Stimulated activated naive B cell treated with anti-CD40 and anti-IgM and Interleukin-4, amounts not matched to agents 10 μg/mL and 1 μg/mL and 100 μg/mL, for 72 hours (primary cell): ENCODE results near the gene NUBP2.

ENCODE experiments used
- ATAC-seq, 2 donors: fragments of 150-1000 bp; cut with Tn5 transposase; replicated peaks; 2 replicates each; pipeline ENCODE4 v1.10.0; 2021; ENCODE audit warnings: moderate library complexity in 1 of 2
- DNase-seq: peaks from one replicate; pipeline ENCODE4 v3.0.0; 2021
- H3K27ac Mint-ChIP-seq: one replicate; pipeline ENCODE4 v1.8.0; 2022; ENCODE audit warnings: mild to moderate bottlenecking, mixed read lengths
- H3K27me3 Mint-ChIP-seq, 2 donors: one replicate each; pipeline ENCODE4 v1.8.0; 2022; ENCODE audit warnings: mixed read lengths in 2 of 2
- H3K36me3 Mint-ChIP-seq, 2 donors: one replicate each; pipeline ENCODE4 v1.8.0; 2022; ENCODE audit warnings: mixed read lengths in 2 of 2, mild to moderate bottlenecking in 1 of 2
- H3K4me1 Mint-ChIP-seq, 2 donors: one replicate each; pipeline ENCODE4 v1.8.0; 2022; ENCODE audit warnings: mixed read lengths in 2 of 2, mild to moderate bottlenecking in 1 of 2
- H3K4me3 Mint-ChIP-seq, 2 donors: one replicate each; pipeline ENCODE4 v1.8.0; 2022; ENCODE audit warnings: mild to moderate bottlenecking in 2 of 2, mixed read lengths in 2 of 2, moderate library complexity in 1 of 2
- H3K9me3 Mint-ChIP-seq, 2 donors: one replicate each; pipeline ENCODE4 v1.8.0; 2022; ENCODE audit warnings: mixed read lengths in 2 of 2, mild to moderate bottlenecking in 1 of 2

The NUBP2 gene

GRCh38 chr16:1780677-1781072 is 2.1 kb upstream of the NUBP2 start:
- Mint-ChIP-seq H3K27ac (no peak overlapping the region), H3K4me3 (no peak overlapping the region)

GRCh38 chr16:1781254-1781653 is 1.5 kb upstream of the NUBP2 start:
- no peaks in the 10 kb centered on the region for H3K27me3 Mint-ChIP-seq
- peaks cover 15 to 39% of the 10 kb centered on the region in 2 donors for H3K4me1 Mint-ChIP-seq
- peaks cover 9 to 14% of the 10 kb centered on the region in 2 donors for H3K36me3 Mint-ChIP-seq
- no peaks in the 10 kb centered on the region for H3K9me3 Mint-ChIP-seq
- H3K4me3 Mint-ChIP-seq: peak overlapping the region; percentile 88 to 96
- ATAC-seq: no peak
- H3K27ac Mint-ChIP-seq: peak overlapping the region; percentile 94
- DNase-seq: no peak

More at GRCh38 chr16:1780677-1781072, 2.1 kb upstream of the NUBP2 start:
- no peaks in the 10 kb centered on the region for H3K27me3 Mint-ChIP-seq
- peaks cover 15 to 37% of the 10 kb centered on the region in 2 donors for H3K4me1 Mint-ChIP-seq
- peaks cover 13 to 14% of the 10 kb centered on the region in 2 donors for H3K36me3 Mint-ChIP-seq
- H3K9me3 Mint-ChIP-seq: no peaks in the 10 kb centered on the region
- DNase-seq (no peak), ATAC-seq (no peak)

DNA sequence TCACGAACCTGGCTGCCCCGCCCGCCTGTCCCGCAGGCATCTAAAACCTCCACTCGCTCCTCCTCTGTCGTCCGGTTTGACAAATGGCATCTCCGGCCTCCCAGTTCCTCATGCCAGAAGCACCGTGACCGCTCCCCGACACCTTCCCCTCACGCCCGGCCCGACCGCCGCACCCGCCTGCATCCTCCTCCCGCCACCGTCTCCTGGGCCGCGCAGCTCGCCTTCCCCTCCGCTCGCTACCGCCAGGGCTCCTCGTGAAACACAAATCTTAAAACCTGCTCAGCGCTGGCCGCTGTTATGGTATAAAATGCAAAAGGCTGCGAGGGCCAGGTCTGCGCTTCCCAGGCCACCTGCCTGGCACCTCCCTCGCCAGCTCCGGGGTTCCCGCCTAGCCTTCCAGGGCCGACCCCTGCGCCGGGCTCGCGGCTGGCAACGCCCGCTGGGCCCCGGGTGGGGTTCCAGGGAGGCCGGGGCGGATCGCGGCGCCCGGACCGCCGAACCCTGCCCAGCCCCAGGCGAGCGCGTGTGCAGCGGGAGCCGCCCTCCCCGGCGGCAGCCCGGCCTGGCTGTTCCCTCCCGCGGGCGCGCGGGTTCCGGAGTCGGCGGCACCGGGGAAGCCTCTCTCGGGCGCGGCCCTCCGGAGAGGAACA is 877 bp upstream of the NUBP2 start:
- H3K27me3 Mint-ChIP-seq: no peaks in the 10 kb centered on the region
- H3K36me3 Mint-ChIP-seq: peaks cover 9 to 14% of the 10 kb centered on the region in 2 donors
- DNase-seq: no peak
- ATAC-seq: peak; percentile 16 to 29
- H3K9me3 Mint-ChIP-seq: no peaks in the 10 kb centered on the region
- peak overlapping the region; percentile 88 to 96 for H3K4me3 Mint-ChIP-seq
- peak overlapping the region; percentile 94 for H3K27ac Mint-ChIP-seq
- peaks cover 15 to 39% of the 10 kb centered on the region in 2 donors for H3K4me1 Mint-ChIP-seq

- no peak for DNase-seq
- H3K27ac Mint-ChIP-seq: peak overlapping the region; percentile 67
- ATAC-seq: no peak
- H3K4me3 Mint-ChIP-seq: peak overlapping the region; percentile 60 to 64
- H3K4me1 Mint-ChIP-seq: peaks cover 14 to 38% of the 10 kb centered on the region in 2 donors
- no peaks in the 10 kb centered on the region for H3K9me3 Mint-ChIP-seq
- no peaks in the 10 kb centered on the region for H3K27me3 Mint-ChIP-seq
- peaks cover 18 to 20% of the 10 kb centered on the region in 2 donors for H3K36me3 Mint-ChIP-seq
These were observed 2.5 kb downstream of the NUBP2 start for GRCh38 chr16:1784977-1785845.

- no peak overlapping the region for H3K27ac Mint-ChIP-seq
- no peaks in the 10 kb centered on the region for H3K9me3 Mint-ChIP-seq
- DNase-seq: no peak
- no peak overlapping the region for H3K4me3 Mint-ChIP-seq
- H3K27me3 Mint-ChIP-seq: no peaks in the 10 kb centered on the region
- H3K4me1 Mint-ChIP-seq: peaks cover 14 to 35% of the 10 kb centered on the region in 2 donors
- H3K36me3 Mint-ChIP-seq: peaks cover 20 to 24% of the 10 kb centered on the region in 2 donors
- no peak for ATAC-seq
These were observed 3.0 kb downstream of the NUBP2 start for GRCh38 chr16:1785846-1786170.

- Mint-ChIP-seq H3K27ac (no peak overlapping the region), H3K36me3 (peaks cover 20 to 26% of the 10 kb centered on the region in 2 donors), H3K4me1 (peaks cover 11 to 29% of the 10 kb centered on the region in 2 donors), H3K27me3 (no peaks in the 10 kb centered on the region), H3K9me3 (no peaks in the 10 kb centered on the region), H3K4me3 (no peak overlapping the region)
- DNase-seq: no peak
- no peak for ATAC-seq
These were observed 3.7 kb downstream of the NUBP2 start for GRCh38 chr16:1786242-1787055.

DNA sequence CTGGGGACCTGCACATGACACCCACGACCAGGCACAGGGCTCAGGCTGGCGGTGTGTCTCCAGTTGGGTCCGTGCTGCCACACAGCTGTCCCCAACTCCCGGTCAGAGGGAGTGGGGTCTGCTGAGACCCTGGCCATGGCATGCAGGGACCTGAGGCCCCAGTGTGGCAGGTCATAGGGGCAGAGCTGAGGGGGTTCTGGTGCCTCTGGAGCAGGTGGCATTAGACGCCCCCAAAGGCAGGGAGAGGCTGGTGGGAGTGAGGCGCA is 4.2 kb downstream of the NUBP2 start:
- no peak for DNase-seq
- Mint-ChIP-seq H3K36me3 (peaks cover 16 to 22% of the 10 kb centered on the region in 2 donors), H3K4me1 (peaks cover 6 to 24% of the 10 kb centered on the region in 2 donors), H3K27ac (no peak overlapping the region), H3K9me3 (no peaks in the 10 kb centered on the region), H3K27me3 (no peaks in the 10 kb centered on the region), H3K4me3 (no peak overlapping the region)
- no peak for ATAC-seq

GRCh38 chr16:1787322-1788094 is 4.7 kb downstream of the NUBP2 start:
- Mint-ChIP-seq H3K9me3 (no peaks in the 10 kb centered on the region), H3K4me3 (no peak overlapping the region), H3K4me1 (peaks cover 6 to 23% of the 10 kb centered on the region in 2 donors), H3K27me3 (no peaks in the 10 kb centered on the region), H3K27ac (no peak overlapping the region), H3K36me3 (peaks cover 16 to 23% of the 10 kb centered on the region in 2 donors)
- ATAC-seq: no peak
- DNase-seq: no peak

GRCh38 chr16:1788095-1788707 is 5.4 kb downstream of the NUBP2 start:
- Mint-ChIP-seq H3K36me3 (peaks cover 16 to 24% of the 10 kb centered on the region in 2 donors), H3K27ac (no peak overlapping the region), H3K9me3 (no peaks in the 10 kb centered on the region), H3K4me3 (no peak overlapping the region), H3K27me3 (no peaks in the 10 kb centered on the region), H3K4me1 (peaks cover 6 to 23% of the 10 kb centered on the region in 2 donors)
- ATAC-seq (no peak), DNase-seq (no peak)

GRCh38 chr16:1788708-1789100 is 5.9 kb downstream of the NUBP2 start:
- no peaks in the 10 kb centered on the region for H3K9me3 Mint-ChIP-seq
- ATAC-seq (no peak), DNase-seq (no peak)
- H3K4me3 Mint-ChIP-seq: no peak overlapping the region
- peaks cover 6 to 21% of the 10 kb centered on the region in 2 donors for H3K4me1 Mint-ChIP-seq
- H3K27ac Mint-ChIP-seq: no peak overlapping the region
- H3K27me3 Mint-ChIP-seq: no peaks in the 10 kb centered on the region
- peaks cover 16 to 24% of the 10 kb centered on the region in 2 donors for H3K36me3 Mint-ChIP-seq

DNA sequence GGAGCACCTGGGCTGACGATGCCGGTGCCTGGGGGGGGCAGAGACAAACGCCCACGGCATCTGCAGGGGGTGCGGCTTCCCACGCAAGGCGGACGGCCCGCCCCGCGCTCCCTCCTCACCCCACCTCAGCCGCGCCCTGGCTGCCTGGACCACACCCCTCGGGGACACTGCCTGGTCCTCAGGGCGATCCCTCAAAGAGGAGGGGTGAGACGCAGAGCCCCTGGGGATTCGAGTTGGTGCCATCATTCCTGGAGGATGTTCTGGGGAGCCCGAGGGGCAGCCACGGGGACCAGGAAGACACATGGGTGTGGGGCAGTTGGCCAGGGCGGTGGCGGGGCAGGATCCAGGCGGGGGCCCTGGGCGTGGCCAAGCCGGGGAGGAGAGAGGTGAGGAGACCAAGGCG is 6.9 kb downstream of the NUBP2 start:
- Mint-ChIP-seq H3K4me3 (no peak overlapping the region), H3K36me3 (peaks cover 16 to 24% of the 10 kb centered on the region in 2 donors), H3K27me3 (no peaks in the 10 kb centered on the region), H3K4me1 (peaks cover 6 to 16% of the 10 kb centered on the region in 2 donors), H3K9me3 (no peaks in the 10 kb centered on the region), H3K27ac (no peak overlapping the region)
- DNase-seq (no peak), ATAC-seq (no peak)

- H3K4me3 Mint-ChIP-seq: no peak overlapping the region
- H3K27ac Mint-ChIP-seq: peak overlapping the region; percentile 3
- DNase-seq (no peak), ATAC-seq (no peak)
- peaks cover 3 to 11% of the 10 kb centered on the region in 2 donors for H3K4me1 Mint-ChIP-seq
- no peaks in the 10 kb centered on the region for H3K27me3 Mint-ChIP-seq
- no peaks in the 10 kb centered on the region for H3K9me3 Mint-ChIP-seq
- H3K36me3 Mint-ChIP-seq: peaks cover 13 to 22% of the 10 kb centered on the region in 2 donors
These were observed 7.5 kb downstream of the NUBP2 start for GRCh38 chr16:1790261-1790610.

DNA sequence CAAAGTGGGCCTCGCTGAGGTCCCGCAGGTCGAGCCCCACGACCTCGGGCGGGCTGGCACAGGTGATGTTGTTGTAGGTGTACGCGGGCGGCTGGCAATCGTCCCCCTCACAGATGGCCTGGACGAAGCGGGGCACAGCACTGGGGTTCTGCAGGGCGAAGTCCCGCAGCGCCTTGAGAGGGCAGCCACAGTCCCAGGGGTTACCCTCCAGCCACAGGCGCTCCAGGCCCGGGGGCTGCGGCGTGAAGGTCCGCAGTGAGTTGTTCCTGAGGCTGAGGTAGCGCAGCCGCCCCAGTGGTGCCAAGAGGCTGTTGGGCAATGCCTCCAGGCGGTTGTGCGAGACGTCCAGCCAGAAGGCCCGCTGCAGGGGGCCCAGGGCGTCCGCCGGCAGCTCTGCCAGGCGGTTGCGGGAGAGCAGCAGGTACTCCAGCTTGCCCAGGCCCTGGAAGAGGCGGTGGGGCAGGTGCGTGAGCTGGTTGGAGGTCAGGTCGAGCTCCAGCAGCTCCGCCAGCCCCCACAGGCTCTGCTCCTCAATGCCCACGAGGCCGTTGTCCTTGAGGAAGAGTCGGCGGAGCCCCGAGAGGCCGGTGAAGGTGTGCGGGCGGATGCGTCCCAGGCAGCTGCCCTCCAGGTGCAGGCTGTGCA is 8.0 kb downstream of the NUBP2 start:
- Mint-ChIP-seq H3K36me3 (peaks cover 10 to 25% of the 10 kb centered on the region in 2 donors), H3K27ac (peak overlapping the region; percentile 3), H3K27me3 (no peaks in the 10 kb centered on the region), H3K4me3 (no peak overlapping the region), H3K9me3 (no peaks in the 10 kb centered on the region), H3K4me1 (peaks cover 2 to 6% of the 10 kb centered on the region in 2 donors)
- ATAC-seq (no peak), DNase-seq (no peak)
